Measurements from ENCODE around the gene C4A.

The C4A gene

GRCh38 chr6:31971279-31971992 is 10.4 kb upstream of the C4A start (continued):
- TF ChIP-seq HOXD13 (CRISPR knock-in tag; IDR thresholded peaks at IDR 0.05; ENCODE audit: borderline replicate concordance) (no peak), SCRT1 (tag by site-specific recombination; IDR thresholded peaks at IDR 0.05; ENCODE audit: borderline replicate concordance) (no peak), ZNF169 (tag by site-specific recombination; IDR thresholded peaks at IDR 0.05) (no peak), ZNF280D (tag by site-specific recombination; IDR thresholded peaks at IDR 0.05) (peak; percentile 89; the same call in 1 of the 2 replicates), ZNF626 (tag by site-specific recombination; IDR thresholded peaks at IDR 0.05) (no peak), ZNF24 (tag by site-specific recombination; IDR thresholded peaks at IDR 0.05) (peak; percentile 94; the same call in 1 of the 2 replicates), ZNF341 (tag by site-specific recombination; IDR thresholded peaks at IDR 0.05; ENCODE audit: low read depth) (no peak), ZNF560 (tag by site-specific recombination; IDR thresholded peaks at IDR 0.05; ENCODE audit: borderline replicate concordance) (no peak), ZNF837 (tag by site-specific recombination; IDR thresholded peaks at IDR 0.05) (no peak), KLF17 (tag by site-specific recombination; IDR thresholded peaks at IDR 0.05) (no peak), ZXDB (tag by site-specific recombination; IDR thresholded peaks at IDR 0.05) (no peak), ZNF596 (tag by site-specific recombination; IDR thresholded peaks at IDR 0.05) (no peak), BCL11B (tag by site-specific recombination; IDR thresholded peaks at IDR 0.05; ENCODE audit: low read depth) (no peak; the same call in 1 of the 2 replicates), ZBTB48 (tag by site-specific recombination; IDR thresholded peaks at IDR 0.05) (no peak), ZNF529 (tag by site-specific recombination; IDR thresholded peaks at IDR 0.05; ENCODE audit: insufficient replicate concordance) (no peak), ZNF221 (tag by site-specific recombination; IDR thresholded peaks at IDR 0.05; ENCODE audit: borderline replicate concordance) (no peak), ZBTB49 (tag by site-specific recombination; IDR thresholded peaks at IDR 0.05; ENCODE audit: low read depth) (no peak), ZNF692 (tag by site-specific recombination; IDR thresholded peaks at IDR 0.05) (no peak), OSR2 (tag by site-specific recombination; IDR thresholded peaks at IDR 0.05) (no peak), BCL6B (tag by site-specific recombination; IDR thresholded peaks at IDR 0.05) (no peak), ZNF394 (tag by site-specific recombination; IDR thresholded peaks at IDR 0.05; ENCODE audit: borderline replicate concordance) (peak; percentile 84), ZNF530 (tag by site-specific recombination; IDR thresholded peaks at IDR 0.05; ENCODE audit: low read depth) (no peak), EGR2 (tag by site-specific recombination; IDR thresholded peaks at IDR 0.05; ENCODE audit: low read depth) (no peak), SCRT2 (tag by site-specific recombination; IDR thresholded peaks at IDR 0.05) (no peak), ZBTB17 (tag by site-specific recombination; IDR thresholded peaks at IDR 0.05) (peak; percentile 90), ZNF629 (tag by site-specific recombination; IDR thresholded peaks at IDR 0.05) (no peak), ZSCAN23 (tag by site-specific recombination; IDR thresholded peaks at IDR 0.05) (peak; percentile 81; the same call in 1 of the 2 replicates), ZNF37A (tag by site-specific recombination; IDR thresholded peaks at IDR 0.05) (no peak), ZNF701 (tag by site-specific recombination; IDR thresholded peaks at IDR 0.05) (no peak), IKZF3 (tag by site-specific recombination; IDR thresholded peaks at IDR 0.05) (no peak), ZNF433 (tag by site-specific recombination; IDR thresholded peaks at IDR 0.05; ENCODE audit: low read depth) (no peak), GFI1B (tag by site-specific recombination; IDR thresholded peaks at IDR 0.05) (no peak)

All from HEK293 (cell line).